C4-2B (cell line): Measurements from ENCODE around the gene NECTIN4.

ENCODE experiments used
- H3K27ac ChIP-seq: fragments of 450-650 bp; 2 replicates; pipeline ENCODE4 v1.5.1; 2017
- ZFX ChIP-seq: fragments of 450-650 bp; IDR thresholded peaks from 2 replicates; pipeline ENCODE4 v1.6.1; 2017
- TF ChIP-seq, protein P1 (sequence below): fragments of 450-650 bp; conservative IDR thresholded peaks from 2 replicates; pipeline ENCODE4 v1.5.1; 2017; ENCODE audit warnings: mild to moderate bottlenecking

Gene NECTIN4

DNA sequence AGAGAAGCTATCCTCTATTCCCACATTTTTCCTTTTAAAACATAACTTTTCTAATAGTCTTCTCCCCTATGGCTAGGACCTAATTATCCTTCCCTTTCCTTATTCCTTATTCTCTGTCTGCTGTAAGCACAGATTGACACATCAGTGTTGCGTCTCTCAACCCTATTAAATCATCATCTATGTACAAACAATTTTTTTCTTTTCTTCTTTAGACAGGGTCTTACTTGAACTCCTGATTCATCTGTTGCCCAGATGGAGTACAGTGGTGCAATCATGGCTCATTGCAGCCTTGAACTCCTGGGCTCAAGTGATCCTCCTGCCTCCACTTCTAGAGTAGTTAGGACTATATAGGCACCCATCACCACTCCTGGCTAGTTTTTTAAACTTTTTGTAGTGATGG is 17.1 kb upstream of the NECTIN4 start:
- no peak for TF ChIP-seq ZFX
- TF ChIP-seq, protein P1, sequence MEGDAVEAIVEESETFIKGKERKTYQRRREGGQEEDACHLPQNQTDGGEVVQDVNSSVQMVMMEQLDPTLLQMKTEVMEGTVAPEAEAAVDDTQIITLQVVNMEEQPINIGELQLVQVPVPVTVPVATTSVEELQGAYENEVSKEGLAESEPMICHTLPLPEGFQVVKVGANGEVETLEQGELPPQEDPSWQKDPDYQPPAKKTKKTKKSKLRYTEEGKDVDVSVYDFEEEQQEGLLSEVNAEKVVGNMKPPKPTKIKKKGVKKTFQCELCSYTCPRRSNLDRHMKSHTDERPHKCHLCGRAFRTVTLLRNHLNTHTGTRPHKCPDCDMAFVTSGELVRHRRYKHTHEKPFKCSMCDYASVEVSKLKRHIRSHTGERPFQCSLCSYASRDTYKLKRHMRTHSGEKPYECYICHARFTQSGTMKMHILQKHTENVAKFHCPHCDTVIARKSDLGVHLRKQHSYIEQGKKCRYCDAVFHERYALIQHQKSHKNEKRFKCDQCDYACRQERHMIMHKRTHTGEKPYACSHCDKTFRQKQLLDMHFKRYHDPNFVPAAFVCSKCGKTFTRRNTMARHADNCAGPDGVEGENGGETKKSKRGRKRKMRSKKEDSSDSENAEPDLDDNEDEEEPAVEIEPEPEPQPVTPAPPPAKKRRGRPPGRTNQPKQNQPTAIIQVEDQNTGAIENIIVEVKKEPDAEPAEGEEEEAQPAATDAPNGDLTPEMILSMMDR, result no peak
- no peak overlapping the region for H3K27ac ChIP-seq

GRCh38 chr1:161100556-161100955 is 11.2 kb upstream of the NECTIN4 start:
- no peak for TF ChIP-seq ZFX
- TF ChIP-seq, protein P1, result no peak
- H3K27ac ChIP-seq, result no peak overlapping the region

DNA sequence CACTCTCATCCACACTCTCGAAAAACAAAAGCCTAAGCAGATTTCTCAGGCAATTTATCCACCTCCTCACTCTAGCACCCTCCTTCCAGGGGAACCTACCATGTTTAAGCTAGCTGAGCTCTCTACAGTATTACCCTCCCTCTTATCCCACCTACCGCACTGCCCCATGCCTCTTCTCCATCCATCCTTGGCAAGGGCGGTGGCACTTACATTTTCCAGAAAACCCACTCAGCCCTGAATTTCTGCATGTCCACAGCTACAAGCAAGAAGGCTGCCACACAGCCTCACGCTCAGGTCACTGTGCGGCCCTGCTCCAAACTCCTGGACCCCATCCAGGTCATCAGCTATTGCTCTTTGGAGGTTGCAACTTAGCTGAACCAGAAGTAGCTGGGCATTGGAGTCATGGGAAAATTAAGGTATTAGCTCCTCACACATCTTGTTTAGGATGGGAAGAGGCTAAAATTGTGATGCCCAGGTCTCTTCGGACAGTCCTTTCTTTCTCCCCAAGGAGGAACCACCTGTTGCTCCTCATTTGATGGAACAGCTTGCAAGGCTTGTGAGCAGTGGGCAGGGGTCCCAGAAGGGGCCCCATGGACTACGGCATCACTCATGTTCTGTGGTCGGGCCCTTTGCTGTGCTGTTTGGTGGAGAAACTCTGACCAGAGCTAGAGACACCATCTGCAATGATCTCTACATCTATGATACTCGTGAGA is 9.9 kb upstream of the NECTIN4 start:
- H3K27ac ChIP-seq, result peak overlapping the region; percentile 75
- TF ChIP-seq, protein P1, result no peak
- no peak for TF ChIP-seq ZFX

DNA sequence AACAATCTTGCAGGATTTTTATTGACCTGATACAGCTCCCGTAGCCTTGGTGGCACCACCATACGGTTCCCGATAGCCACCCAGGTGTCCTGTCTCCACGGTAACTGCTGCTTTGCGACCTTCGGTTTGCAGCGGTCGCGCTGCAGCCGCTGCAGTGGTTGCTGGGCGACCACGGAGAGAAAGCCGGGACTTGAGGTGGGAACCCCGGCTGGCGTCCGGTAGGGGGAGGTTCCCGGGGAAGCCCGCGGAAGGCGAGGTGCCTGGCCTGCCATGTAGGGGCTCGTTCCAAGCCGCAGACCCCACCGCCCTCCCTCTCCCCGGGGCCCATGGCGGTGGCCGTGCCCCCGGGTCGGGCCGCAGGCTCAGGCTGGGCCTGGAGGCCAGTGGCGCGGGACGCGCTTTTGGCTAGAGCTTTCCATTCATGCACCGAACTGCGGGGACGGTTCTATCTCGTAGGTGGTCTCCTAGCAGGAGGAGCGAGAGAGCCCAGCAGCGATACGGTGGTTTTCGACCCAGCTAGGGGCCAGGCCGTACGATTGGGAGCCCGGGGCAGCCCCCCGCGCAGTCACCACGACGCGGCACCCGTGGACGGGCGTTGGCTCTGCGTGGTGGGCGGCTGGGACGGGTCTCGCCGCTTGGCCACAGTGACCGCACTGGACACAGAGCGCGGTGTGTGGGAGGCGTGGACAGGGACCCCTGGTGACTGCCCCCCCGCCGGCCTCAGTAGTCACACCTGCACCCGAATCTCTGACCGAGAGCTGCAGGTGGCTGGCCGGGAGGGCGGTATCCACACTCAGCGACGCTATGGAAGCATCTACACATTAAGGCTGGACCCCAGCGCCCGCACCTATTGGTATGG is 9.1 kb upstream of the NECTIN4 start, which contains the start of gene KLHDC9:
Gene KLHDC9, plus strand, starts transcription at position 152 of the 859 bp plus-strand sequence. Its CDS starts 175 bp downstream, at position 327.
- H3K27ac ChIP-seq, result peak within 1 kb of the TSS; percentile 75
- peak; percentile 84 for TF ChIP-seq ZFX
- TF ChIP-seq, protein P1, result no peak

- TF ChIP-seq ZFX, result no peak
- H3K27ac ChIP-seq, result no peak overlapping the region
Observed at GRCh38 chr1:161096530-161096929, 7.2 kb upstream of the NECTIN4 start.

GRCh38 chr1:161096015-161096414 is 6.7 kb upstream of the NECTIN4 start:
- H3K27ac ChIP-seq, result no peak overlapping the region
- no peak for TF ChIP-seq ZFX
- TF ChIP-seq, protein P1, result no peak

DNA sequence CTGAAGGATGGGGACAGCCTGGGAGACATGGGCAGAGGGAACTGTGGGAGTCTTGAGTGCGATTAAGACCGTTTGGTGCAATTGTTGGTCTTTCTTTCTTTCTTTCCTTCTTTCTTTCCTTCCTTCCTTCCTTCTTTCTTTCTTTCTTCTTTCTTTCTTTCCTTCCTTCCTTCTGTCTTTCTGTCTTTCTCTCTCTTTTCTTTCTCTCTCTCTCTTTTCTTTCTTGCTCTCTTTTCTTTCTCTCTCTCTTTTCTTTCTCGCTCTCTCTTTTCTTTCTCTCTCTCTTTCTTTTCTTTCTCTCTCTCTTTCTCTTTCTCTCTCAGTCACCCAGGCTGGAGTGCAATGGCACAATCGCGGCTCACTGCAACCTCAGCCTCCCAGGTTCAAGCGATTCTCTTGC is 5.9 kb upstream of the NECTIN4 start:
- TF ChIP-seq, protein P1, result no peak
- TF ChIP-seq ZFX, result no peak

More for the DNA sequence above, 5.9 kb upstream of the NECTIN4 start:
- H3K27ac ChIP-seq, result no peak overlapping the region
